SU-DHL-6 (cell line): ENCODE data around the gene UPK2.
"Not testable (repeated sequence)": the region's sequence is repeated elsewhere in the genome, so short reads cannot be mapped to it uniquely, and the experiment has no call there.

Experiments used
- H2AFZ ChIP-seq: fragments of 200-600 bp; sonication (generic); 2 replicates; pipeline ENCODE4 v1.6.1; 2014; ENCODE audit warnings: low read depth, mild to moderate bottlenecking, moderate library complexity, mixed read lengths, antibody characterized with exemption, low read length; ENCODE audit not compliant: severe bottlenecking
- H3F3A ChIP-seq: fragments of 200-600 bp; shearing (Covaris generic); 2 replicates; pipeline ENCODE4 v1.6.0; 2016; ENCODE audit warnings: antibody characterized with exemption, mild to moderate bottlenecking; ENCODE audit not compliant: insufficient read depth
- H3K27ac ChIP-seq: fragments of 200-600 bp; sonication (generic); 2 replicates; pipeline ENCODE4 v1.5.1; 2016; ENCODE audit warnings: low read depth, mild to moderate bottlenecking, low read length, moderate library complexity, mixed read lengths
- H3K27me3 ChIP-seq: fragments of 200-600 bp; sonication (generic), shearing (Covaris generic); 2 replicates; pipeline ENCODE4 v1.6.0; 2014; ENCODE audit warnings: mild to moderate bottlenecking, low read length
- H3K36me3 ChIP-seq: fragments of 200-600 bp; sonication (generic); 2 replicates; pipeline ENCODE4 v1.6.1; 2014; ENCODE audit warnings: mild to moderate bottlenecking, low read length, mixed read lengths
- H3K4me2 ChIP-seq: fragments of 300-600, 200-600 bp; shearing (Covaris generic), sonication (generic); 2 replicates; pipeline ENCODE4 v1.6.0; 2014; ENCODE audit warnings: low read length, low read depth, mild to moderate bottlenecking; ENCODE audit not compliant: poor library complexity, severe bottlenecking
- H3K4me3 ChIP-seq: fragments of 200-600 bp; sonication (generic); 2 replicates; pipeline ENCODE4 v1.5.1; 2014; ENCODE audit warnings: antibody characterized with exemption, low read length, mild to moderate bottlenecking, mixed read lengths; ENCODE audit not compliant: insufficient read depth, poor library complexity, severe bottlenecking
- H3K79me2 ChIP-seq: fragments of 200-600 bp; sonication (generic); 2 replicates; pipeline ENCODE4 v1.6.1; 2014; ENCODE audit warnings: mild to moderate bottlenecking, low read length, moderate library complexity; ENCODE audit not compliant: insufficient read depth
- H3K9ac ChIP-seq: fragments of 200-600 bp; sonication (generic); 2 replicates; pipeline ENCODE4 v1.7.0; 2014; ENCODE audit warnings: mild to moderate bottlenecking, low read length
- H3K9me2 ChIP-seq: fragments of 200-600 bp; sonication (generic); replicated peaks from 2 replicates; pipeline ENCODE4 v1.6.1; 2014; ENCODE audit warnings: low read length; ENCODE audit not compliant: insufficient read depth
- H3K9me3 ChIP-seq: fragments of 200-600 bp; sonication (generic); 2 replicates; pipeline ENCODE4 v1.6.1; 2014; ENCODE audit warnings: low read length, mixed read lengths; ENCODE audit not compliant: insufficient read depth
- H4K20me1 ChIP-seq: fragments of 200-600 bp; sonication (generic); 2 replicates; pipeline ENCODE4 v1.6.1; 2014; ENCODE audit warnings: low read depth, mild to moderate bottlenecking, antibody characterized with exemption, low read length, moderate library complexity, mixed read lengths
- CTCF ChIP-seq: fragments of 200-600 bp; sonication (generic); IDR thresholded peaks from one replicate; pipeline ENCODE4 v1.5.1; 2017; ENCODE audit warnings: antibody characterized with exemption, mild to moderate bottlenecking, low read length, moderate library complexity; ENCODE audit not compliant: insufficient read depth, poor library complexity, severe bottlenecking
- EZH2phosphoT487 ChIP-seq: fragments of 200-600 bp; sonication (generic), shearing (Covaris generic); conservative IDR thresholded peaks from 2 replicates; pipeline ENCODE4 v1.6.1; 2018; ENCODE audit warnings: mild to moderate bottlenecking, antibody characterized with exemption, low read length, moderate library complexity, mixed read lengths

The UPK2 gene

DNA sequence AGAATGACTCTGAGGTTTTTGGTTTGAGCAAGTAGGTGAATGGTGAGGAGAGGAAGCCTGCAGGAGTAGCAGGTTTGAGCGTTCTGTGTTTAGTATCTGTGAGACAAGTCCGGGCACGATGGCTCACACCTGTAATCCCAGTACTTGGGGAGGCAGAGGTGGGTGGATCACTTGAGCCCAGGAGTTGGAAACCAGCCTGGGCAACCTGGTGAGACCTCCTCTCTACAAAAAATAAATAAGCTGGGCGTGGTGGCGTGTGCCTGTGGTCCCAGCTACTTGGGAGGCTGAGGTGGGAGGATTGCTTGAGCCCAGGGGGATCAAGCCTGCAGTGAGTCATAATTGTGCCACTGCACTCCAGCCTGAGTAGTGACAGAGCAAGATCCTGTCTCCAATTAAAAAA is 32.2 kb downstream of the UPK2 start:
- Histone ChIP-seq H3K9me2 (no peaks in the 10 kb centered on the region), H3F3A (0 out of 2 replicates have a peak, but pooled peaks cover 4% of the 10 kb centered on the region), H3K9ac (no peak overlapping the region), H3K79me2 (no peaks in the 10 kb centered on the region), H4K20me1 (no peaks in the 10 kb centered on the region), H3K4me3 (no peak overlapping the region), H3K27ac (no peak overlapping the region), H3K27me3 (no peaks in the 10 kb centered on the region), H2AFZ (no peak overlapping the region), H3K36me3 (no peaks in the 10 kb centered on the region), H3K4me2 (no peak overlapping the region), H3K9me3 (no peaks in the 10 kb centered on the region)
- TF ChIP-seq EZH2phosphoT487 (no peak), CTCF (no peak)

DNA sequence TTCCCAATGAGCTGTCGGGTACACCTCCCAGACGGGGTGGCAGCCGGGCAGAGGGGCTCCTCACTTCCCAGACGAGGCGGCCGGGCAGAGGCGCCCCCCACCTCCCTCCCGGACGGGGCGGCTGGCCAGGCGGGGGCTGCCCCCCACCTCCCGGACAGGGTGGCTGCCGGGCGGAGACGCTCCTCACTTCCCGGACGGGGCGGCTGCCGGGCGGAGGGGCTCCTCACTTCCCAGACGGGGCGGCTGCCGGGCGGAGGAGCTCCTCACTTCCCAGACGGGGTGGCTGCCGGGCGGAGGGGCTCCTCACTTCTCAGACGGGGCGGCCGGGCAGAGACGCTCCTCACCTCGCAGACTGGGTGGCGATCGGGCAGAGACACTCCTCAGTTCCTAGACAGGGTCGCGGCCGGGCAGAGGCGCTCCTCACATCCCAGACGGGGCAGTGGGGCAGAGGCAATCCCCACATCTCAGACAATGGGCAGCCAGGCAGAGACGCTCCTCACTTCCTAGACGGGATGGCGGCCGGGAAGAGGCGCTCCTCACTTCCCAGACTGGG is 35.5 kb downstream of the UPK2 start:
- H2AFZ ChIP-seq, H3K9me2 ChIP-seq, H3K27me3 ChIP-seq, H3K27ac ChIP-seq, H4K20me1 ChIP-seq, H3K4me2 ChIP-seq, H3K9ac ChIP-seq, H3K4me3 ChIP-seq, H3K79me2 ChIP-seq, H3K36me3 ChIP-seq, H3K9me3 ChIP-seq, H3F3A ChIP-seq: not testable (repeated sequence)

DNA sequence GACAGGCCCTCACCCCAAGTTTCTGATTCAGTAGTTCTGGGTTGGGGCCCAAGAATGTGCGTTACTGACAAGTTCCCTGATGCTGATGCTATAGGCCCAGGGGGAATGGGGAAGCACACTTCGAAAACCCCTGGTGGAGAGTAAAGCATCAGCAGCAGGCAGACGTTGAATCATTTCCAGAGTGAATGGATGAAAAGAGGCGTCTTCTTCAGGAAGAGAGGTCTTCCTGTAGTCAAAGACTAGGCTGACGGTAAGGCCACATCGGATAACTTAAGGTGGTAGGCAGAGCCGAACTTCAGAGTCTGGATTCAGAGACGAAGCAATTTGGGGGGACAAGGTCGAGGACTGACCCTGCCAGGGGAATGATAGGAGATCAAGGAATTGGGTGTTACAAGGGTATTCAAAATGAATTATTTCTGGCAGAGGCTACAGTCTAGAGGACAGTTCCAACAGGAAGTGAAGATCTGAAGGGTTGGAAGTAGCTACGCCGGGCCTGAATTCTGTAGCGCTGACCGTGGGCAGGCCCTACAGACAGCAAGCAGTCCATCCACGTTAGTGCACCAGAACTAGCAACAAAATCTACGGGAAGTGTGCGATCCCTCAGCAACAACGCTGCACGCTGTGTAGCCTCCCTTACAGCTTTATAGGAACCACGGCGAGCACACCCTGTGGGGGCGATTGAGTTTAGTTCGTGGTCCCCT is 41.0 kb downstream of the UPK2 start:
- Histone ChIP-seq H3K36me3 (no peaks in the 10 kb centered on the region), H3K4me2 (peak overlapping the region; percentile 74), H3K27ac (peak overlapping the region; percentile 51), H3K4me3 (peak overlapping the region; percentile 73), H3K9me3 (no peaks in the 10 kb centered on the region), H3F3A (no peaks in the 10 kb centered on the region), H4K20me1 (no peaks in the 10 kb centered on the region), H2AFZ (peak overlapping the region; percentile 52), H3K79me2 (peaks cover 40% of the 10 kb centered on the region), H3K9ac (peak overlapping the region; percentile 79), H3K27me3 (no peaks in the 10 kb centered on the region), H3K9me2 (no peaks in the 10 kb centered on the region)
- TF ChIP-seq CTCF (no peak), EZH2phosphoT487 (no peak)
